ENCODE data around the gene RNU1-3.
"Not testable (repeated sequence)": the region's sequence is repeated elsewhere in the genome, so short reads cannot be mapped to it uniquely, and the experiment has no call there.

Gene RNU1-3

GRCh38 chr1:16703141-16703540 lies 36.4 kb upstream of the RNU1-3 start:
- H3K27me3 ChIP-seq (ENCODE audit: insufficient read depth, low read depth, severe bottlenecking); DNase-seq; H3K27ac ChIP-seq: not testable (repeated sequence)

GRCh38 chr1:16702280-16702679 lies 35.5 kb upstream of the RNU1-3 start:
- not testable (repeated sequence) for H3K27me3 ChIP-seq (ENCODE audit: insufficient read depth, low read depth, severe bottlenecking); H3K36me3 ChIP-seq; H3K4me3 ChIP-seq (ENCODE audit: low read depth, low read length); H3K27ac ChIP-seq; DNase-seq; H3K9me3 ChIP-seq (ENCODE audit: severe bottlenecking)

More at GRCh38 chr1:16703141-16703540, 36.4 kb upstream of the RNU1-3 start:
- not testable (repeated sequence) for H3K36me3 ChIP-seq; H3K4me3 ChIP-seq (ENCODE audit: low read depth, low read length); H3K9me3 ChIP-seq (ENCODE audit: severe bottlenecking)

- not testable (repeated sequence) for H3K4me3 ChIP-seq (ENCODE audit: low read depth, low read length); DNase-seq; H3K9me3 ChIP-seq (ENCODE audit: severe bottlenecking); H3K36me3 ChIP-seq; H3K27me3 ChIP-seq (ENCODE audit: insufficient read depth, low read depth, severe bottlenecking); H3K27ac ChIP-seq
These were observed 34.4 kb upstream of the RNU1-3 start for GRCh38 chr1:16701189-16701588.

GRCh38 chr1:16700138-16700895 lies 33.6 kb upstream of the RNU1-3 start:
- DNase-seq; H3K27ac ChIP-seq; H3K4me3 ChIP-seq (ENCODE audit: low read depth, low read length); H3K9me3 ChIP-seq (ENCODE audit: severe bottlenecking); H3K27me3 ChIP-seq (ENCODE audit: insufficient read depth, low read depth, severe bottlenecking); H3K36me3 ChIP-seq: not testable (repeated sequence)

- not testable (repeated sequence) for H3K27me3 ChIP-seq (ENCODE audit: insufficient read depth, low read depth, severe bottlenecking); H3K27ac ChIP-seq; H3K36me3 ChIP-seq; H3K9me3 ChIP-seq (ENCODE audit: severe bottlenecking); DNase-seq; H3K4me3 ChIP-seq (ENCODE audit: low read depth, low read length)
These were observed 32.7 kb upstream of the RNU1-3 start for GRCh38 chr1:16699440-16699839.

GRCh38 chr1:16697152-16697551 lies 30.4 kb upstream of the RNU1-3 start:
- DNase-seq; H3K27me3 ChIP-seq (ENCODE audit: insufficient read depth, low read depth, severe bottlenecking); H3K9me3 ChIP-seq (ENCODE audit: severe bottlenecking); H3K4me3 ChIP-seq (ENCODE audit: low read depth, low read length); H3K36me3 ChIP-seq; H3K27ac ChIP-seq: not testable (repeated sequence)

GRCh38 chr1:16696507-16697150 lies 29.9 kb upstream of the RNU1-3 start:
- H3K27me3 ChIP-seq (ENCODE audit: insufficient read depth, low read depth, severe bottlenecking); H3K9me3 ChIP-seq (ENCODE audit: severe bottlenecking); H3K4me3 ChIP-seq (ENCODE audit: low read depth, low read length); H3K27ac ChIP-seq; H3K36me3 ChIP-seq: not testable (repeated sequence)
- peak; percentile 56 for DNase-seq

GRCh38 chr1:16694308-16694702 lies 27.6 kb upstream of the RNU1-3 start:
- H3K36me3 ChIP-seq; H3K27ac ChIP-seq; H3K9me3 ChIP-seq (ENCODE audit: severe bottlenecking); DNase-seq; H3K27me3 ChIP-seq (ENCODE audit: insufficient read depth, low read depth, severe bottlenecking); H3K4me3 ChIP-seq (ENCODE audit: low read depth, low read length): not testable (repeated sequence)

GRCh38 chr1:16693449-16694307 lies 26.9 kb upstream of the RNU1-3 start:
- H3K9me3 ChIP-seq (ENCODE audit: severe bottlenecking); H3K4me3 ChIP-seq (ENCODE audit: low read depth, low read length); H3K36me3 ChIP-seq; H3K27ac ChIP-seq; H3K27me3 ChIP-seq (ENCODE audit: insufficient read depth, low read depth, severe bottlenecking); DNase-seq: not testable (repeated sequence)

GRCh38 chr1:16692717-16693448 lies 26.1 kb upstream of the RNU1-3 start:
- H3K36me3 ChIP-seq = not testable (repeated sequence)

GRCh38 chr1:16692283-16692682 lies 25.5 kb upstream of the RNU1-3 start:
- H3K27ac ChIP-seq; H3K36me3 ChIP-seq; DNase-seq; H3K9me3 ChIP-seq (ENCODE audit: severe bottlenecking); H3K4me3 ChIP-seq (ENCODE audit: low read depth, low read length); H3K27me3 ChIP-seq (ENCODE audit: insufficient read depth, low read depth, severe bottlenecking): not testable (repeated sequence)

More at GRCh38 chr1:16692717-16693448, 26.1 kb upstream of the RNU1-3 start:
- not testable (repeated sequence) for H3K4me3 ChIP-seq (ENCODE audit: low read depth, low read length); H3K27me3 ChIP-seq (ENCODE audit: insufficient read depth, low read depth, severe bottlenecking); H3K9me3 ChIP-seq (ENCODE audit: severe bottlenecking); DNase-seq; H3K27ac ChIP-seq

GRCh38 chr1:16690971-16691682 lies 24.4 kb upstream of the RNU1-3 start:
- not testable (repeated sequence) for H3K27ac ChIP-seq; H3K36me3 ChIP-seq; H3K27me3 ChIP-seq (ENCODE audit: insufficient read depth, low read depth, severe bottlenecking); DNase-seq; H3K9me3 ChIP-seq (ENCODE audit: severe bottlenecking); H3K4me3 ChIP-seq (ENCODE audit: low read depth, low read length)

GRCh38 chr1:16687132-16687800 lies 20.5 kb upstream of the RNU1-3 start:
- H3K27me3 ChIP-seq (ENCODE audit: insufficient read depth, low read depth, severe bottlenecking); H3K27ac ChIP-seq; H3K9me3 ChIP-seq (ENCODE audit: severe bottlenecking); H3K4me3 ChIP-seq (ENCODE audit: low read depth, low read length); H3K36me3 ChIP-seq; DNase-seq: not testable (repeated sequence)
